Stomach (tissue), 4 donors: ENCODE results near the gene ZDHHC18.
"Not testable (repeated sequence)": the region's sequence is repeated elsewhere in the genome, so short reads cannot be mapped to it uniquely, and the experiment has no call there.

Experiments
- CTCF ChIP-seq, 7 experiments: fragments of 450-650 bp in 4 of 7; fragments of 200-600 bp in 3 of 7; sonication (generic) in 3 of 7; IDR thresholded peaks; one replicate each; pipeline ENCODE4 v1.5.1; 2016 to 2019; ENCODE audit warnings: antibody characterized with exemption in 7 of 7, control low read depth in 2 of 7, mild to moderate bottlenecking in 1 of 7
- EP300 ChIP-seq: sonication (generic); formaldehyde crosslinking; IDR thresholded peaks from one replicate; pipeline ENCODE4 v1.6.1; 2017; ENCODE audit warnings: antibody characterized with exemption
- POLR2A ChIP-seq, 4 donors: fragments of 450-650 bp; IDR thresholded peaks; one replicate each; pipeline ENCODE4 v1.6.1; 2016; ENCODE audit warnings: antibody characterized with exemption in 4 of 4, control low read depth in 2 of 4, mild to moderate bottlenecking in 1 of 4, moderate library complexity in 1 of 4

GRCh38 chr1:26881611-26882010 is 55.1 kb downstream of the ZDHHC18 start:
- not testable (repeated sequence) for TF ChIP-seq CTCF (IDR thresholded peaks at IDR 0.05); POLR2A (IDR thresholded peaks at IDR 0.05); EP300
